AML-193 (cell line): ENCODE data around the gene SGCD.

Source experiments
- DNase-seq, 2 experiments: peaks; one replicate each; lab custom pipeline; 2025; lab: John Stamatoyannopoulos, UW

Gene SGCD

DNA sequence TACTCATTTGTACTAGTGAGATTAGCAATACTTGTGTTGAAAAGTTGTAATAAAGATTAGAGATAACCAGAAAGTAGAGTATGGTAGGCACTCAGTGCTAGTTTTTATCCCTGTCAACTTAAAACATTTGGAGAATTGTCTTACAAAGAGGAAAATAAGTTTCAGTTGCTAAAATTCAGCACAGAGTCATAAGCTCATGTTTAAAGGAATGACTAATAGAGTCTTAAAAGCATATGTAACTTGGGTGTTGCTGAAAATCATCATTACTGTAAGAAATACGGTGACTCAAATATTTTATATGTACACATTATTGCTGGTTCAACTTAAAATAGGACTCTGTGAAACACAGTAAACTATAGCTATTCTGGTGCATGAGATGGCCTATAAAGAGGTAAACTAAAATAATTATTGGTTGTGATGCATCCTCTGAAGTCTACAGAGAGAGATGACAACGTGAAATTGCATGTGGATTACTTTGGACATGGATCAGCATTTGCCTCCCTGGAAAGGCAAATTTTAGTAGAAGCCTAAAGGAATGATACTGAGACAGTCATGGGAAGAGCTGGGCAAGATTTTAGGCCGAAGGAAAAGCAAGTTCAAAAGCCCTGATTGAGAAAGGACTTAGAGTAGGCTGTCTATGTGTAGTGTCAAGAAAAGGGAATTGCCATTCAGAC is 34.6 kb downstream of the SGCD start:
- no peak for DNase-seq

DNA sequence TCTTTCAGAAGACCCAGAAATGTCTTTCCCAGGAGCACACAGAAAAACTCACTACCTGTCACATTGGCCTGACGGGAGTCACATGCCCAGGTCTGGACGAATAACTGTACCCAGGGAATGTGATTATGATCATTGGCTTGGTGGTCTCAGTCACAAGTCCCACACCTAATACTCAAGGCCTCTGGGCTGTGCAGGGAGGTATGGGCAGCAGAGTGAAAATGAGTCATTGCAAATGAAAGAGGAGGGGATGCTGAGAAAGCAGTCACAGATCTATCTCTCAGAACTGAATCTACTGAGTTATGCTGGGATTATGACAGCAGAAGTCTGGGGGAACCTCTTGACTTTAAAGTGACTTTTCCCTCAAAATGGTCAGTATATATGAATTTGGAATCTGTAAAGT is 36.9 kb downstream of the SGCD start:
- DNase-seq = no peak

DNA sequence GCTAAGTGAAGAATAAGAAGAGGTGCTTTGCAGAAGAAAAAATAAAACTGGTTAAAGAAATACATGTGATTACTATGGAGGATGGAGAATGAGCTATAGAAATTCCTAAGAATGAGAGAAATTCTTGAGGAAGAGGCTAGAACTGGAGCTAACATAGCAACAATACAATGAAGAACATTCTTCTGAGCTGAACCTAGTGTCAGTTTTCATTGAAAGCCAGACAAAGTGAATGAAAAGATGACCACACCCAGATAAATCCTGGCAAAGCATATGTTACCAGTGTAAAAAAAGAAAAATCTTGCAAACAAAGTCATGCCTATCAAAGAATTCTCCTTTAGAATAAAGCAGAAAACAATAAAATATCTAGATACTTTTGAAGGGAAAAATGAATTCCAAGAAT is 39.6 kb downstream of the SGCD start:
- no peak for DNase-seq

DNA sequence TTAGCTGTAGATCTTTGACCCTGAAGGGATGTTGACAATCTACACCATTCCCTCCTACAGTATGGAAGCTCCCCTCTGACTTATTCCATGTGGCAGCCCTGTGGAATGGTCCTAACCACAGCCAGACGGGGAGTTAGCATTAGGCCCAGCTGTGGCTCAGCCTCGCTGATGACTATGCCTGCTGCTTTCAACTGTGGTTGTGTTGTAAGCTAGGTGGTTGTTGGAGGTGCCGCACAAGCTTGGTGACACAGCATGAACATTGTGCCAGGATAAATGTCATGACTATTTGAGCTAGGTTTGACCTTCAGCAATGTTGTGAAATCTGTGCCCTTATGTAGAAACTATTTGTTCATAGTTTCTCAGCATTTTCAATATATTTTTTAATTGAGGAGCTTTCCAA is 40.6 kb downstream of the SGCD start:
- DNase-seq = no peak

DNA sequence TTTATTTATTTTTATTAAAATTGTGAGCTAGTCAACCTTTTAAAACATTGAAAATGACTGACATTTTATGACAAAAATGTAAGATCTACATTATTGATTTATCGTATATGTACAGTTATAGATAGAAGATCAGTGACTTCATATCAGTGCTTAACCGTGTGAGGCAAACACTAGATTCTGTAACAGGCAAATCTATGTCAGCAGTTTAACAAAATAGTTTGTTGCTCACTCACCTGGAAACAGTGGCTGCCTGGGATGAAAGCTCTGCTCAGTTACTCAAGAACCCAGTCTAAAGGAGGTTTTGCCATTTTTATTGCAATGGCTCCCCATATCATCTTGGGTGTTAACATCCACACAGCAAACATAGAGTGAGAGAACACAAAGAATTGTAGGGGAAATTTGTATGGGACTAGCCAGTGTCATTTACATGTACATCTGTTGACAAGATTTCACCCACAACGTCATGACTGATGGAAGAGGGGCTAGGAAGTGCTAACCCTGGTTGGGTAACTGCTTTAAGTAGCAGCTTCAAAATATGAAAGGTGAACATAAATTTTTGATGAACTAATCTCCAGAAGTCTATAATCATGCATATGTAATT is 49.0 kb downstream of the SGCD start:
- DNase-seq = no peak

DNA sequence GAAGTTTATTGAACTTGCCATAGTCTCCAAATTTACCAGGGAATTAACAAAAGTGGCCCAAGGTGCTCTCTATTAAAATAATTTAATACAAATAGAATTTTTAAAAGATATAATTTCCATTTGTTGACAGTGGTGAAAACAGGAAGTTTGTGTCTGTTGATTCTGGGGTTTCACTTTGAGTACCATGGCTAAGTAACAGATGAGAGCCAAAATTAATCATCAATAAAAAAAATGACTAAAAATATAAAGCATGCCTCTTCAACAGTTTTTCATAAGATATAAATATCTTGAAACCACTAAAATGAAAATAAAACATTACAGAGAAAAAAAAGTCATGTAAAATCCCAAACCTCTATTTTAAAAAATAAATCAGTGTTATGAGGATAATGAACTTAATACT is 49.8 kb downstream of the SGCD start:
- no peak for DNase-seq

DNA sequence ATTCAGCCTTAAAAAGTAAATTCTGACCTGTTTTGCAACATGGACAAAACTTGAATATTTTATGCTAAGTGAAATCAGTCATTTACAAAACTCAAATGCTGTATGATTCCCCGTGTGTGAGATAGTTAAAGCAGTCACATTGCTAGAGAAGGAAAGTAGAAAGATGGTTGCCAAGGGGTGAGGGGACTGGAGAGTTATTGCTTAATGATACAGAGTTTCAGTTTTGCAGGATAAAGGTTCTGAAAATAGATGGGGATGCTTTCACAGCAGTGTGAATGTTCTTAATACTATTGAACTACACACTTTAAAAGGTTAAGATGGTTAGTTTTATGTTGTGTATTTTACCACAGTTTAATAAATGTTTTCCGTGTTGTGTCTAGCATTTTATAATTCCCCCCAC is 51.2 kb downstream of the SGCD start:
- no peak for DNase-seq

DNA sequence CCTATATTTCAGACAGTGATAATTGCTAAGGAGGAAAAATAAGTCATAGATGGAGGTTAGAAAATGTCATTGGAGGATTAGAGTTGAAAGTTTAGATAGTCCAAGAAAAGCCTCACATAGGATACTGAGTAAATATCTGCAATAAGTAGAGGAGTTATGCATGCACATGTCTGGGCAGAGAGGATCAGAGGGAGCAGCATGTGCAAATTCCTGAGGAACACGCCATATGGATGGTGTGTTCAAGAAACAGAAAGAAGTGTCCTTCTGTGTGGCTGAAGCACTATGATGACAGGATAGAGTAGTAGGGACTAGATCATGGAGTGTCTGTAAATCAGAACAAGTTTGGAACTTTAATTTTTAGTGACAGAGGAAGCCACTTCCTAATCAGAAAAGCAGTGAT is 52.2 kb downstream of the SGCD start:
- no peak for DNase-seq

DNA sequence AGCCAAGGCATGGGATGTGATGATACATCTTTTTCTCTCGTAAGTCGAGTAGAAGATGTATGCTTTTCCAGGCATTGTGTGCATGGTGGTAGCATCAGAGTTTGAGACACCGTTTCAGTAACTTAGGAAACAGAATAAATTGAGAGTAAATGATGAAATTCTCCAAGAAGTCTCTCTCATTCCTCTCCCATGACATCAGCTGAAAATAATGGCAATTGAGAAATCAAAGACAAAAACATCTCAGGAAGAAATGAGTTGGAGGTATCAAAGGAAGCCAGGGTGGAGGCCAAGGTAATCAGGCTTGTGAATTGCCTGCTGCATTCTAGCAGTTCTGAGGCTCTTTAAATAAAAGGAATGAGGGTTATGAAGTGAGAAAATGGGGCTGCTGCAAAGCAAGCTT is 53.9 kb downstream of the SGCD start:
- no peak for DNase-seq

DNA sequence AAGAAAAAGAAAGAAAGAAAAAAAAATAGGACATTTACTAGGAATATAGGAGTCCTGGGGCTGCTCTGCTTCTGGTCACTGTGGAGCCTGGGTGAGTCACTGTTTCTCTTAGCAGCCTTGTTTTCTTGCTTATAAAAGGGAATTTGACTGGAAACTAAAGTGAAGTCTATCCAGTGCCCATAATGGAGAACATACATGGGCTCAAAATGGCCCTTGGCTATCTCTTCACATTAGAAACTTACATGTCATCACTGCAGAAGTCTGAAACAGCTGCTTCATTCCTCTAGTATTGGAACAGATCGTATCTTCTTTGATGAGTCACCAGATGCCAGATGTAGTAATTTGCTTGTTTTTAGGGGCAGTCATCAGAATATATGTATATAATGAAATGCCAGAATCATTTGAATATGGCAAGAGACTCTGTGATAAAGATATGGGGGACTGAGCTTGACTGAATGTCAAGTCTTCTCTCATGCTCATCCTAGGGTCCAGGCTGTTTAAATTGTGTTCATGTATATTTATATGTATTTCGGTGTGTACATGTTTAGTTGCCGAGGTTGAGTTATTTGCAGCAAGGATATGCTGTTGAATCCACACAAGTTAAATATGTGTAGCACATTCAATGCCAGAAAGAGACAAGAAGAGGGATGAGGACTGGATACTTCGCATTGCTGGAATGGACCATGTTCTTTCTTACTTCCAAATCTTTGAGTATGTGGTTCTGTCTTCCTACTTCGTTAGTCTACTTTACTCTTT is 56.7 kb downstream of the SGCD start:
- DNase-seq = no peak

DNA sequence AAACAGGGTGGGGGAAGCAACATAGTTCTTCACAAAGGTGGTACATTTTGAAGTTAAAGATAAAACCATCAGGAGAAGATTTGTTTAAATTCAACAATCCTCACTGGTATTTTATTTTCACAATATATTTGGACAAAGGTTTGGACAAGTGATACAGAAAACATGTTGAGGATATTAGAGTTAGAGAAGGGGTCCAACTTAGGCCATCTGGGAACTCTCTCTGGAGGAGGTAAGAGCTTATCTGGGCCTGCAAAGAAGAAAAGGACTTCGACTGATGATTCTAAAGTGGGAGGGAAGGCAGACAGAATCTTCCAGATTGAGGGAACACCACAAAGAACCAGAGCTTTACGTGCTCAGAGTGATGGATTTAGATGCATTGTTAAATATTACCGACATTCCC is 58.5 kb downstream of the SGCD start:
- no peak for DNase-seq

DNA sequence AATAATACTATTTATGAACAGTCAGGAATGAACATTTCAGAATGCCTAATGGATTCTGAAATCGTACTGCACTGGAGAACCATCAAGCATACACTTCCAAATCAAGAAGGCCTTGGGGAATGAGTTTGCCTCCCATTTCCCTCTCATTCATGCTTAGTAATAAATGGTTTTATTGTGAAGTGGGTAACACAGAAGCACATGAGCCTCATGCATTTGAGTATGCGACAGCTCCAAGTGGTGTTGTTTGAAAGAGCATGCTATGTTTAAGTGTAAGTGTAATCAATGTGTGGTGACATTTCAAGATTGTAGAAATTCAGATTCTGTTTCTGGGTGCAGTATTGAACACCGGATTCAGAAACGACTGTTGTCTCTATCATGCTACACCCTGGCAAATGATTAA is 60.0 kb downstream of the SGCD start:
- no peak for DNase-seq

DNA sequence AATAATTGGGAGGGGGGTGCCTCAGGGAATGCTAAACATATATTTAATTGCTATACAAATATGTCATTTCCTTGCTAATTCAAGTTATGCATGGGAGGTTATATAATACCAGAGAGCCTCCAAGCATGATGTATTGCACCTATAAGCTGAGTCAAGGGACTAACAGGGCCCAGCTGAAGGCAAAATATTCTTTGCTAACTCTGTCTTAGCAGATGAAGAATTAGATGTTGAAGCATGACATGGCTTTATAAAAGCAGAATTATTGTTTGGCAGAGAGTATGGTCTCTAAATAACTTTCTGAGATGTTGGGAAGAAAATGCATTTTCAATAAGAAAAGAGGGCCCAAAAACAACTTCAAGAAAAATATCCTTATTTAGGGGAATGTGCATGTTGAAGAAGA is 60.4 kb downstream of the SGCD start:
- no peak for DNase-seq

DNA sequence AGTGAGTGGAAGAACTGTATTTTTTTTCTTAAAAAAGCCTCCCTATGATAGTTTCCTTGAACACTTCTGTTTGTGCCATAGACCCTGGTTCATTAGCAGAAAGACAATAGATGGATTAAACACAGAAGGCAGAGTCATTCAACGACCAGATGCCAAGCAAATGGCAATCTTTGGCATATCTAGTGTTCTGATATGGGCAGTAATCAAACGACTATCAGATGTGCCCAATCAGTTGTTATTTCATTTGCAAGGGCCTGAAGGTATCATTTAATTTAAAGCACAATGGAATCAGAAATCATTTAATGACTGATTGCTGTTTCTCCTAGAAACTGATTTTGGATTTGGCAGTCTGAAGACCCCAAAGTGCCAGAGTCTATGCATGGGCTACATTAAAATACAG is 61.3 kb downstream of the SGCD start:
- no peak for DNase-seq

DNA sequence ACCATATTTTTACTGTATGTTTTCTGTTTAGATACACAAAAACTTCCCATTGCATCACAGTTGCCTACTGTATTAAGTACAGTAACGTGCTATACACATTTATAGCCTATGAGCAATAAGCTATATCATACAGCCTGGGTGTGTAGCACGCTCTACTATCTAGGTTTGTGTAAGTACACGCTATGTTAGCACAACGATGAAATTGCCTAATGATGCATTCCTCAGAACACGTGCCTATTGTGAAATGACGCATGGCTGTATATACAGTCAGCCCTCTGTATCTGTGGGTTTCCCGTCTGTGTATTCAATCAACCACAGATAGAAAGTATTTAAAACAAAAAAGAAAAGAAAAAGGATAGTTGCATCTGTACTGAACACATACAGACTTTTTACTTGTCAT is 64.2 kb downstream of the SGCD start:
- DNase-seq = no peak

DNA sequence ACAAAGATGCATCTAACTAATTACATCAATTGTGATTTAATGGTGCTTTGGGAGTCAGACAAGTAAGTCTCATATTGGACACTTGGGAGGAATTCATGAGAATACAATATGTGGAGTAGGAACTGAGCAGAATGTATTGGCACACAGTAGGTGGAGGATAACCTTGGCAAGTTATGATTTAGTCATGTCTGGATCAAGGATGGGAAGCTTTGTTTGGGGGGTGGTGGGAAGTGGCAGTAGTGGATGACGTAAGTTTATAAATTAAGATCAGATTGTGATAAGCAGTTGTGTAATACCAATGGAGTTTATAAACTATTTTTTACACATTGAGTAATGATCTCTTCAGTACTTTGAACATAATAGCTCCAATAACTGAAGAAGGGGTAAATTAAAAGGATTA is 67.0 kb downstream of the SGCD start:
- DNase-seq = no peak

DNA sequence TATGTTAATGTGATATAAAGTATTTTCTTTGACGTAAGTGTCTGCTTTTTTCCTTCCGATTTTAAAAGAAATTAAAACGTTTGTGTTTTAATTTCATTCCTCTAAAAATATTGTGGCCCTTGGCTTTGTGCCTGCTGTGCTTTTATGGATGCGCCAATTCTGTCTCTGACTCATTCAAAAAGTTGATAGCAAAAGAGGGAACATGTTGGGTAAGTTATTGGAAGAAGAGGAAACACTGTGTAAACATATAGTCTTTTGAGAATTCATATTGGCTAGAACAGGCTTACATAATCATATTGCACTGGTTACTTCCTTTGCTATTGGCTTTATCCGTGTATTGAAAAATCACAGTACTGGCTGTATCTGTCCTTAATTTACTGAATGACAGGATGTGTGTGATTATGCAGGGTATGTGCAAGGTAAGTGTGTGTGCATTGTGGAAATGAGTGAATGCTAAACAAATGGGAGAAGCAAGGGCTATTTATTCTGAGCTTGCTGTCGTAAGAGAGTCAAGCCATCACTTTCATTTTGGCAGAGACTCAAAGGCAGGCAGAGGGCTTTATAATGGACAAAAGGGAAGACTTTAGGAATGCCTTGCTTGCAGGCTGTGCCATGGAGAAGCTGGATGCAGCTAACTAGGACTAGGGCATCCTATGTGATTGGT is 67.8 kb downstream of the SGCD start:
- no peak for DNase-seq

DNA sequence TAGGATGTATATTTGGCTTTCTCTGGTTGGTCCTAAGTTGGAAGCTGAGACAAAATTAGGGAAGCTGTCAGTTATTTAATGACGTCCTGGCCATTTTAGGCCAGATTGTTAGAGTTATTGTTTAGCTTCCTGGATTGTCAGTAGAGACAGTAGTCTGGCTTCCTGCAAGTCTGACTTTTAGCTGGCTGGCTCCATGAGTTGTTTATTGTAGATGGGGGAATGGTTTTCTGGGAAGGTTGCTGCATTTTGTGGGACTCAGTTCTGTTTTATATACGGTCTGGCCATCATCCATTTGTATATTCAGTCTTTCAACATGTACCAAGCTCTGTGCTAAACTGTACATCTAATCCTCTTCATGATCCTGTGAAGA is 68.3 kb downstream of the SGCD start:
- no peak for DNase-seq

DNA sequence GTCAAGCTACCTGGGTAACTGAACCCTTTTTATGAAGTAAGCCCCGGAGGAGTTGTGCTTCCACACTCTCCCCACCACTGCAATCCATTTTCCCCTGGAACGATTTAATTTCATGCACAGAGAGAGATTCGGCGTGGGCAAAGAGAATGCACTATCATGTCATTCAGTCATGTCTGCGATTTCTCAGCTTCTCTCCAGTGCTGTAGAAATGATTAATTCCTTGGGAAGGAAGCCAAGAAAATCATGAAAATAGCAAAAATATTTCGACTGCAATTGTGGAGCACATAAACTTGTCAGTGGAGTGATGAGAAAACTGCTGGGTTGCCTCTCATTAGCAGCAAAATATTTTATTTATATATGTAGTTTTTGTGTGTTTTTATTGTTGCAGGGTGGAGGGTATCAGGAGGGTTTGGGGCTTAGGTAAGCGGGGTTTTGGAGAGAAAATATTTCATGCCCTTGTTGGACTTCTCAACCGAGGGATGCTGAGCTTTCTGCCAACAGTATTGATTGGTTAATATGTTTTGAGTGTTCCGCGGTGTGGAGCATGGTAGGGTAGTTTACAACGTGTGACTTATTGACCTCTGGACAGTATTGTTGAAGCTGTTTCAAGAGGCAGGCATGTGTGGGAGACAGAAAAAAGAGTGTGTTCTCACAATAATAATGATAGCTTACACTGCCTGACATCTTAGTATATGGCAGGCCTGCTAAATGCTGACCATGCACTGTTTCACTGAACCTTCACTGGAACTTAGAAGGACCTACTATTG is 69.3 kb downstream of the SGCD start:
- no peak for DNase-seq

DNA sequence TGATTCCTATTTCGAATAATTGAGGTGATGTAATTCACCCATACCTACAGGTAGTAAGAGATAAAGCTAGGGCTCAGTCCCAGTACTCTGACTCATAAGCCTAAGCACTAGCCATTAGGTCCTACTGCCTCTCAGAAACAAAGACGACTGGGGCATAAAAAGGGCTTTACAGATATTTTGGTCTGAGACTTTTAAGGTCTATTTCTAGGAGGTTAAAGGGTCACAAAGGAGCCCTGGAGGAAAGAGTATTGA is 69.8 kb downstream of the SGCD start:
- DNase-seq = no peak

DNA sequence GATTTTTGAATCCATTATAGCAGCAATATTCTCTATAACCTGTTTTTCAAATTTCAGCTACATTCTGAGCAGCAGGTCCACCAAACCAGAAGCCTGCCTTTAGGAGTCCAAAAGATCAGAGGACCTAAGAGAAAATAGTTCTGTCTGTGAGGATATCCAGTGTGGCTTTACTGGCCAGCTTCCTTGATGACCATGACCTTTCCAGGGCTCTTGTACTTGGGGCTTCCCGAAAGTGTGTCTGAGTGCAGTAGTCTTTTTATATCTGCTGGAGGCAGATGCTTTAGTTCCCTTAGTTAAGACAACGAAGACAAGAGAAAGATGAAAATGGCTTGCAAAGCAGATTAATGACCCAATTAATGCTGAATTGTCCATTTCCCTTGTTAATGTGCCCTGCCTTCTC is 72.4 kb downstream of the SGCD start:
- DNase-seq = no peak

DNA sequence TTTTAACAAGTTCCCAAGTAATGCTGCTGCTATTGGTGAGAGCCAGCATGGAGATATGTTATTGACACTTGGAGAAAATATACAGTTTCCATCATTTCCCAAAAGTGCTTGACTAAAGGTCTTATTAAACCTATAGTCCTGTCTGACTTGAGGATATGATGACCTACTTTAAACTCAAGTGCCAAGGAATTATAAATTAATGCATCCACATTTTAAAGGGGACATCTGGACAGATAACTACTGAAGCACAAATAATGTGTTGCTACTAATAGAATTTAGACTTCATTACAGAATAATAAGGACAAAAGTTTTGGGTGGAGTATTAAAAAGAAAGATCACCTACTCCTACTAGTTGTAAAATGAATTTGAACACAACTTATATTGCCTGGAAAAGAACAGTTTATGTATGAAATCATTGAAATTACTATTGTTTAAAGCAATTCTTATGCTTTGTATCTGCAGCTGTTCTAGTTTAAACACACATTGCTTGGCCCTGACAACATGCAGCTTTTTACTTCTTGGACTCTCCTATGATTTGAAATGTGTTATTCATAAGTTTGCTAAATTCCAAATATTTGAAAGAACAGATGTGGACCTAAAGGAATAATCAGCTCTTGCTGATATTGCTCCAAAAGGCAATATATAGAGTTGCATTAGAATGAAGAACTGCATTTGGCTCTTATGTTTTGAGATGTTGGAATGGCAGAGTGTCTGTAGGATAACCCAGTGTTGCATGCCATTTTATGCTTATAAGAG is 73.4 kb downstream of the SGCD start:
- no peak for DNase-seq
